Ovary (tissue), 3 donors: Measurements from ENCODE around the gene S100PBP.

Experiments
- EP300 ChIP-seq: sonication (generic); formaldehyde crosslinking; IDR thresholded peaks from one replicate; pipeline ENCODE4 v1.6.1; 2017; ENCODE audit warnings: antibody characterized with exemption
- POLR2A ChIP-seq: fragments of 450-650 bp; IDR thresholded peaks from one replicate; pipeline ENCODE4 v1.6.1; 2017; ENCODE audit warnings: antibody characterized with exemption, mild to moderate bottlenecking, moderate library complexity
- TF ChIP-seq, protein P1 (sequence below), 3 donors: fragments of 450-650 bp in 2 of 3; fragments of 200-600 bp in 1 of 3; IDR thresholded peaks; one replicate each; pipeline versions ENCODE4 v1.5.1 to v1.8.0; 2016 to 2022; ENCODE audit warnings: antibody characterized with exemption in 3 of 3, mild to moderate bottlenecking in 1 of 3
- donor health status: DM: no; HTN: no; CAD: no.

DNA sequence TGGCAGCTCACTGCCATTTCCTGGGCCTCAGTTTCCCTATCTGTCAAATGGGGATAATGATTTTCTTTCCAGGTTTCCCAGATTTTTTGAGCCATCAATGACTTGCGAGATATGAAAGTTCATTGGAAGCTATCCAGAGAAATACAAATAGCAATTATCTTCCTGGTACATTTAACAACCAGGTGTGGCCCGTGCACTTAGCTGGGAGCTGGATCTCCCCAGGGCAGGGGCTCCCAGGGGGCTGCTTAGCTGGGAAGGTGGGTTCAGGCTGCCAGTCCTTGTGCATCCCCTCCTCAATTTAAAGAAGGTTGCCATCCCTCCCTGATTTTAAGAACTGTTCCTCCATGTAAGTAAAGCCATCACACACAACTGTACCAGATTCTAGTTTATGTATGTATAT is 87.3 kb downstream of the S100PBP start:
- TF ChIP-seq EP300, result no peak
- TF ChIP-seq, protein P1, sequence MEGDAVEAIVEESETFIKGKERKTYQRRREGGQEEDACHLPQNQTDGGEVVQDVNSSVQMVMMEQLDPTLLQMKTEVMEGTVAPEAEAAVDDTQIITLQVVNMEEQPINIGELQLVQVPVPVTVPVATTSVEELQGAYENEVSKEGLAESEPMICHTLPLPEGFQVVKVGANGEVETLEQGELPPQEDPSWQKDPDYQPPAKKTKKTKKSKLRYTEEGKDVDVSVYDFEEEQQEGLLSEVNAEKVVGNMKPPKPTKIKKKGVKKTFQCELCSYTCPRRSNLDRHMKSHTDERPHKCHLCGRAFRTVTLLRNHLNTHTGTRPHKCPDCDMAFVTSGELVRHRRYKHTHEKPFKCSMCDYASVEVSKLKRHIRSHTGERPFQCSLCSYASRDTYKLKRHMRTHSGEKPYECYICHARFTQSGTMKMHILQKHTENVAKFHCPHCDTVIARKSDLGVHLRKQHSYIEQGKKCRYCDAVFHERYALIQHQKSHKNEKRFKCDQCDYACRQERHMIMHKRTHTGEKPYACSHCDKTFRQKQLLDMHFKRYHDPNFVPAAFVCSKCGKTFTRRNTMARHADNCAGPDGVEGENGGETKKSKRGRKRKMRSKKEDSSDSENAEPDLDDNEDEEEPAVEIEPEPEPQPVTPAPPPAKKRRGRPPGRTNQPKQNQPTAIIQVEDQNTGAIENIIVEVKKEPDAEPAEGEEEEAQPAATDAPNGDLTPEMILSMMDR (IDR thresholded peaks at IDR 0.05), result no peak
- TF ChIP-seq POLR2A, result no peak
